GM19455 (cell line): ENCODE results near the gene CDC42BPA.
"Not testable (repeated sequence)": the region's sequence is repeated elsewhere in the genome, so short reads cannot be mapped to it uniquely, and the experiment has no call there.

ENCODE experiments used
- ATAC-seq: cut with Tn5 transposase; IDR thresholded peaks from one replicate; pipeline ENCODE4 v1.9.1; 2021; ENCODE audit not compliant: unreplicated experiment

CDC42BPA gene

GRCh38 chr1:227134686-227135314 lies 183.5 kb downstream of the CDC42BPA start:
- no peak for ATAC-seq

GRCh38 chr1:227132695-227133094 lies 185.6 kb downstream of the CDC42BPA start:
- not testable (repeated sequence) for ATAC-seq

GRCh38 chr1:227131193-227131592 lies 187.1 kb downstream of the CDC42BPA start:
- ATAC-seq = no peak

- ATAC-seq = no peak
Measured at GRCh38 chr1:227127891-227128290, 190.4 kb downstream of the CDC42BPA start.

- no peak for ATAC-seq
Measured at GRCh38 chr1:227125929-227126545, 192.3 kb downstream of the CDC42BPA start.

- no peak for ATAC-seq
Measured at GRCh38 chr1:227124473-227124872, 193.8 kb downstream of the CDC42BPA start.

GRCh38 chr1:227120826-227121225 lies 197.5 kb downstream of the CDC42BPA start:
- no peak for ATAC-seq

GRCh38 chr1:227112538-227112937 lies 205.8 kb downstream of the CDC42BPA start:
- no peak for ATAC-seq

GRCh38 chr1:227111782-227112181 lies 206.5 kb downstream of the CDC42BPA start:
- no peak for ATAC-seq

GRCh38 chr1:227105291-227105690 lies 213.0 kb downstream of the CDC42BPA start:
- not testable (repeated sequence) for ATAC-seq

- no peak for ATAC-seq
Measured at GRCh38 chr1:227102056-227102455, 216.2 kb downstream of the CDC42BPA start.

GRCh38 chr1:227094249-227094966 lies 223.9 kb downstream of the CDC42BPA start:
- ATAC-seq = no peak

GRCh38 chr1:227093309-227093708 lies 225.0 kb downstream of the CDC42BPA start:
- no peak for ATAC-seq

- ATAC-seq = no peak
Measured at GRCh38 chr1:227092069-227092468, 226.2 kb downstream of the CDC42BPA start.

- no peak for ATAC-seq
Measured at GRCh38 chr1:227086636-227087035, 231.7 kb downstream of the CDC42BPA start.

- no peak for ATAC-seq
Measured at GRCh38 chr1:227082999-227083746, 235.1 kb downstream of the CDC42BPA start.

GRCh38 chr1:227077783-227078182 lies 240.5 kb downstream of the CDC42BPA start:
- no peak for ATAC-seq

- ATAC-seq = no peak
Measured at GRCh38 chr1:227073786-227074185, 244.5 kb downstream of the CDC42BPA start.

GRCh38 chr1:227072991-227073390 lies 245.3 kb downstream of the CDC42BPA start:
- ATAC-seq = no peak

GRCh38 chr1:227071895-227072587 lies 246.3 kb downstream of the CDC42BPA start:
- ATAC-seq = no peak
